ENCODE measurements around the gene MYOZ2.
"Not testable (repeated sequence)": the region's sequence is repeated elsewhere in the genome, so short reads cannot be mapped to it uniquely, and the experiment has no call there.

Gene MYOZ2

DNA sequence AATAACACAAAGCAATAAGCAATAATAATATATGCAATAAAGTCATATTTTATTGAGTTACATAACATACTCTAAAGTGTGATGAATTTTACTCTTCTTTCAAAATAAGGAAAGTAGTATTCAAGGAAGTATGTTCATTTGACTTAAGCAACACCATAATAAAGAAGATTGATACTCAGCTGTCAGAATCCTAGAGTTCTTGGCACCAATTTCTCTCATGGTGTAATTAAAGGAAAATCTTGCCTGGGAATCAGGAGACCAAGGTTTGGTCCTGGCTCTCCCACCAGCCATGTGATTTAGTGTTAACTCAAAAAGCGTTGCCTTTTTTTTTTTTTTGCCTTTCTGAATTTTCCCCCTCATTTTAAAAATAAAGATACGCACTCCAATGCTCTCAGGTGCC lies 17.1 kb downstream of the MYOZ2 start:
- no peak for DNase-seq (ENCODE audit: low read depth)
- H3K4me3 ChIP-seq (ENCODE audit: low read depth, low read length) = no peak overlapping the region
- TF ChIP-seq, protein P1, sequence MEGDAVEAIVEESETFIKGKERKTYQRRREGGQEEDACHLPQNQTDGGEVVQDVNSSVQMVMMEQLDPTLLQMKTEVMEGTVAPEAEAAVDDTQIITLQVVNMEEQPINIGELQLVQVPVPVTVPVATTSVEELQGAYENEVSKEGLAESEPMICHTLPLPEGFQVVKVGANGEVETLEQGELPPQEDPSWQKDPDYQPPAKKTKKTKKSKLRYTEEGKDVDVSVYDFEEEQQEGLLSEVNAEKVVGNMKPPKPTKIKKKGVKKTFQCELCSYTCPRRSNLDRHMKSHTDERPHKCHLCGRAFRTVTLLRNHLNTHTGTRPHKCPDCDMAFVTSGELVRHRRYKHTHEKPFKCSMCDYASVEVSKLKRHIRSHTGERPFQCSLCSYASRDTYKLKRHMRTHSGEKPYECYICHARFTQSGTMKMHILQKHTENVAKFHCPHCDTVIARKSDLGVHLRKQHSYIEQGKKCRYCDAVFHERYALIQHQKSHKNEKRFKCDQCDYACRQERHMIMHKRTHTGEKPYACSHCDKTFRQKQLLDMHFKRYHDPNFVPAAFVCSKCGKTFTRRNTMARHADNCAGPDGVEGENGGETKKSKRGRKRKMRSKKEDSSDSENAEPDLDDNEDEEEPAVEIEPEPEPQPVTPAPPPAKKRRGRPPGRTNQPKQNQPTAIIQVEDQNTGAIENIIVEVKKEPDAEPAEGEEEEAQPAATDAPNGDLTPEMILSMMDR (IDR thresholded peaks at IDR 0.05; ENCODE audit: low read depth, low read length, missing control alignments) = no peak

- no peak for DNase-seq (ENCODE audit: low read depth)
- no peak overlapping the region for H3K4me3 ChIP-seq (ENCODE audit: low read depth, low read length)
- TF ChIP-seq, protein P1 (IDR thresholded peaks at IDR 0.05; ENCODE audit: low read depth, low read length, missing control alignments) = no peak
These were observed 26.5 kb downstream of the MYOZ2 start for GRCh38 chr4:119162174-119162573.

DNA sequence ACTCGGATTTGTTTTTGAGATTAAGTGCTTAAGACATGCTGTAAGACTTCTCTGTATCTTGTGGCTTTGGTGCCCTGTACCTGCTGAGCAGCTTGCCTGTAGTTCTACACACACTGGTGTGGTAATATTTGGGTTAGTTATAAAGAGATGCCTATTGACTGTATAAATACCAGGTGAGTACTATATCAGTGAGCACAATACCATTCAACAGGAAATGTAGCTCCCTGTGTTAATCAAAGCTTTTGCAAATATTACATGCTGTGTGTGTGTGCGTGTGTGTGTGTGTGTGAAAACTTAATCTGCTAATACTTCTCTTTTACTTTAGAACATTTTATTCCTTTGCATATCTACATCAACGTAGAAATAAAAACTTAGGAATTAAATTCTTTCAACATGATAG lies 30.1 kb downstream of the MYOZ2 start:
- TF ChIP-seq, protein P1 (IDR thresholded peaks at IDR 0.05; ENCODE audit: low read depth, low read length, missing control alignments) = no peak
- DNase-seq (ENCODE audit: low read depth) = no peak
- no peak overlapping the region for H3K4me3 ChIP-seq (ENCODE audit: low read depth, low read length)

- TF ChIP-seq, protein P1 (IDR thresholded peaks at IDR 0.05; ENCODE audit: low read depth, low read length, missing control alignments) = no peak
- H3K4me3 ChIP-seq (ENCODE audit: low read depth, low read length) = no peak overlapping the region
These were observed 34.6 kb downstream of the MYOZ2 start for GRCh38 chr4:119170195-119170594.

DNA sequence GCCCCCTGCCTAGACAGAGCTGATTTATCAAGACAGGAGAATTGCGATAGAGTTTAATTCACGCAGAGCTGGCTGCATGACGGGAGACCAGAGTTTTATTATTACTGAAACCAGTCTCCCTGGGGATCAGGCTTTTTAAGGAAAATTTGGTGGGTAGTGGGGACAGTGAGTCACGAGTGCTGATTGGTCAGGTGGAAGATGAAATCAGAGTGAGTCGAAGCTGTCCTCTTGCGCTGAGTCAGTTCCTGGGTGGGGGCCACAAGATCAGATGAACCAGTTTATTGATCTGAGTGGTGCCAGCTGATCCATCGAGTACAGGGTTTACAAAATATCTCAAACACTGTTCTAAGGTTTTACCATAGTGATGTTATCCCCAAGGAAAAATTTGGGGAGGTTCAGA lies 36.6 kb downstream of the MYOZ2 start:
- no peak overlapping the region for H3K4me3 ChIP-seq (ENCODE audit: low read depth, low read length)

More at GRCh38 chr4:119170195-119170594, 34.6 kb downstream of the MYOZ2 start:
- DNase-seq (ENCODE audit: low read depth) = no peak

DNA sequence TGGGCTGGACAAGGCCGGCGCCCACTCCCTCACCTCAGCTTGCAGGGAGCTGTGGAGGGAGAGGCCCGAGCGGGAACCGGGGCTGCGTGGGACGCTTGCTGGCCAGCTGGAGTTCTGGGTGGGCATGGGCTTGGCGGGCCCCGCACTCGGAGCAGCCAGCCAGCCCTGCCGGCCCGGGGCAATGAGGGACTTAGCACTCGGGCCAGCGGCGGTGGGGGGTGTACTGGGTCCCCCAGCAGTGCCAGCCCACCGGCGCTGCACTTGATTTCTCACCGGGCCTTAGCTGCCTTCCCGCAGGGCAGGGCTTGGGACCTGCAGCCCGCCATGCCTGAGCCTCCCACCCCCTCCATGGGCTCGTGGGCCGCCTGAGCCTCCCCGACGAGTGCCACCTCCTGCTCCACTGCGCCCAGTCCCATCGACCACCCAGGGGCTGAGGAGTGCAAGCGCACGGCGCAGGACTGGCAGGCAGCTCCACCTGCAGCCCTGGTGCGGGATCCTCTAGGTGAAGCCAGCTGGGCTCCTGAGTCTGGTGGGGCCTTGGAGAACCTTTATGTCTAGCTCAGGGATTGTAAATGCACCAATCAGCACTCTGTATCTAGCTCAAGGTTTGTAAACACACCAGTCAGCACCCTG lies 38.2 kb downstream of the MYOZ2 start:
- not testable (repeated sequence) for DNase-seq (ENCODE audit: low read depth); H3K4me3 ChIP-seq (ENCODE audit: low read depth, low read length)

More for the DNA sequence above, 36.6 kb downstream of the MYOZ2 start:
- TF ChIP-seq, protein P1 (IDR thresholded peaks at IDR 0.05; ENCODE audit: low read depth, low read length, missing control alignments) = no peak
- DNase-seq (ENCODE audit: low read depth) = no peak

DNA sequence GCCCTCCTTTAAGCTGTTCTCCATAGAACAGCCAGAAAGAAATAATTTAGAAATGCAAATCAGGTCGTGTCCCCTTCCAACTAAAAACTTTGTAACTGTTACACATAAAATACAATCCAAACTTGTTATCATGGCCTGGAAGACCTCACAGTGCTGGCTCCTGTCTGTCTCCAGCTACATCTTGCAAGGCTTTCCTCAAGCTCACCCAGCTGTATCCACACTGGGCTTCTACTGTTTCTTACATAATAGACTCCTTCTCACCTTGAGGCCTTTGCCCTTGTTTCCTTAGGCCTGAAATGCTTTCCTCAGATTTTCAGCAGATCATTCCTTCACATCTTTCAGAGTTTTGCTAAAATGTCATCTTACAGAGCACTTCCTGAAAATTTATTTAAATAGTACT lies 43.4 kb downstream of the MYOZ2 start:
- no peak overlapping the region for H3K4me3 ChIP-seq (ENCODE audit: low read depth, low read length)
- TF ChIP-seq, protein P1 (IDR thresholded peaks at IDR 0.05; ENCODE audit: low read depth, low read length, missing control alignments) = no peak
- no peak for DNase-seq (ENCODE audit: low read depth)

Data from GM12864 (cell line).